COLO829 (cell line): Measurements from ENCODE around the gene PORCN.

Experiments
- DNase-seq: peaks from one replicate; pipeline ENCODE4 v3.0.0; 2012; ENCODE audit warnings: low spot score

PORCN gene

GRCh38 chrX:48476919-48477318 lies 31.9 kb upstream of the PORCN start:
- no peak for DNase-seq

GRCh38 chrX:48477960-48478755 lies 30.6 kb upstream of the PORCN start:
- DNase-seq: no peak

GRCh38 chrX:48478806-48479205 lies 30.0 kb upstream of the PORCN start:
- no peak for DNase-seq

- DNase-seq: no peak
These were observed 28.6 kb upstream of the PORCN start for GRCh38 chrX:48480142-48480541.

- DNase-seq: no peak
These were observed 28.2 kb upstream of the PORCN start for GRCh38 chrX:48480583-48480982.

- DNase-seq: no peak
These were observed 26.3 kb upstream of the PORCN start for GRCh38 chrX:48482526-48482925.

GRCh38 chrX:48487362-48487798 lies 21.4 kb upstream of the PORCN start:
- DNase-seq: no peak

- DNase-seq: no peak
These were observed 20.8 kb upstream of the PORCN start for GRCh38 chrX:48488034-48488433.

GRCh38 chrX:48489296-48489695 lies 19.5 kb upstream of the PORCN start:
- DNase-seq: no peak

- no peak for DNase-seq
These were observed 18.9 kb upstream of the PORCN start for GRCh38 chrX:48489892-48490291.

GRCh38 chrX:48490661-48491060 lies 18.1 kb upstream of the PORCN start:
- no peak for DNase-seq

- DNase-seq: no peak
These were observed 17.0 kb upstream of the PORCN start for GRCh38 chrX:48491809-48492208.

- no peak for DNase-seq
These were observed 16.4 kb upstream of the PORCN start for GRCh38 chrX:48492293-48492910.

- no peak for DNase-seq
These were observed 14.9 kb upstream of the PORCN start for GRCh38 chrX:48493890-48494364.

- no peak for DNase-seq
These were observed 12.1 kb upstream of the PORCN start for GRCh38 chrX:48496660-48497059.

- no peak for DNase-seq
These were observed 10.9 kb upstream of the PORCN start for GRCh38 chrX:48497871-48498270.

GRCh38 chrX:48498374-48498809 lies 10.4 kb upstream of the PORCN start:
- peak; percentile 69 for DNase-seq

- no peak for DNase-seq
These were observed 4.5 kb upstream of the PORCN start for GRCh38 chrX:48504261-48504660.

- DNase-seq: no peak
These were observed 3.3 kb upstream of the PORCN start for GRCh38 chrX:48505481-48505880.

GRCh38 chrX:48507246-48507645 lies 1.5 kb upstream of the PORCN start:
- DNase-seq: no peak

- no peak for DNase-seq
These were observed 426 bp downstream of the PORCN start for GRCh38 chrX:48509245-48509590.

- no peak for DNase-seq
These were observed 827 bp downstream of the PORCN start for GRCh38 chrX:48509619-48510018.

- no peak for DNase-seq
These were observed 2.8 kb downstream of the PORCN start for GRCh38 chrX:48511560-48511959.
